Measurements from ENCODE around the gene GRIK3.

GRIK3 gene

DNA sequence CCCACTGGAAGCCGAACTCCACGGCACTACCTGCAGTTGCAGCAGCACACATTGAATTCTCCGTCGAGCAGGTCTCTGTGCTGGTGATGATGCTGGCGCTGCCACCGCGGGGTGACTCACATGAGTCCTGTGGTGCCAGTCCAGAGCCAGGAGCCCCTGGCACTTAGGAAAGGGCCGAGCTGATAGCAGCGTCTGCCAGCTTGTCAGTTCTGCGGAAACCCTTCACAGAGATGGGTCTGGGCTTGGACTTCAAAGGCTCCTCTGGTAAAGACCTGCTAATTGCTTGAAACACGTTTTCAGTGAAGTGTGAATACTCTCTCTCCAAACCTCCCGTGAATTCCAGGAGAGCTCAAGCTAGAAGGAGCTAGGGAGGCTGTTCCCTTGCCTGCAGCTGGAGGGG, 92.2 kb downstream of the GRIK3 start:
- Histone ChIP-seq H3K36me3 (ENCODE audit: insufficient read depth, low read length) (no peaks in the 10 kb centered on the region), H3K9me3 (ENCODE audit: control insufficient read depth, insufficient read depth, low read length) (no peaks in the 10 kb centered on the region), H3K4me1 (ENCODE audit: insufficient read depth, low read length) (0 out of 2 replicates have a peak, but pooled peaks cover 8% of the 10 kb centered on the region), H3K9ac (ENCODE audit: low read depth, low read length) (no peak overlapping the region)

DNA sequence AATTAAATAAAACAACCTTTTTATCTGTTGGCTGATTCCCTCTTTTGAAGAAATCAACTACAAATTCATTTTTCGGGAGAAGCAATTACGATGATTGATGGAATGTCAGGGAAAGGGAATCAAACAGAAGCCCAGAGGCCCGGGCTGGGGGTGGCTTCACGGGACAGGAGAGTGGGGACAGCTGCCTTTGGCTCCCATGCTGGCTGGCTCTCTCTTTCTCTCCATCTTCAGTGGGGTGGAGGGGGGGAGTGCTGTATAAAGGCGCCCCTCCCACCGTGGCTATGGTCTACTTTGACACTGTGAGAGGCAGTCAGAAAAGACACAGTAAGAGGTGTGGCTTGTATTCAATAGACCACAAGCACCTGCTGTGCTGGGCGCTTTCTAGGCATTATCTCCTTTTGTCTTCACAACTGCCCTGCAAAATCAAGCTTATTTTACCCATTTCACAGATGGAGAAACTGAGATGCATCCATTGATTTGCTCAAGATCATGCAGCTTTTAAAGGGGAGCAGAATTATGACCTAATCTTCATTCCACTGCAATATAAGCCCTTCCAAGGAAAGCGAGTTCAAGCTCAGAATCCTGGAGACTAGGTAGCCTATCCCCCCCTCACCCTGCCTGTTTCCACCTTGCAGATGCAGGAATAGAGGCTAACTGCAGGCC, 92.9 kb downstream of the GRIK3 start:
- no peaks in the 10 kb centered on the region for H3K9me3 ChIP-seq (ENCODE audit: control insufficient read depth, insufficient read depth, low read length)
- no peaks in the 10 kb centered on the region for H3K36me3 ChIP-seq (ENCODE audit: insufficient read depth, low read length)
- H3K9ac ChIP-seq (ENCODE audit: low read depth, low read length), result no peak overlapping the region
- H3K4me1 ChIP-seq (ENCODE audit: insufficient read depth, low read length), result 0 out of 2 replicates have a peak, but pooled peaks cover 8% of the 10 kb centered on the region

DNA sequence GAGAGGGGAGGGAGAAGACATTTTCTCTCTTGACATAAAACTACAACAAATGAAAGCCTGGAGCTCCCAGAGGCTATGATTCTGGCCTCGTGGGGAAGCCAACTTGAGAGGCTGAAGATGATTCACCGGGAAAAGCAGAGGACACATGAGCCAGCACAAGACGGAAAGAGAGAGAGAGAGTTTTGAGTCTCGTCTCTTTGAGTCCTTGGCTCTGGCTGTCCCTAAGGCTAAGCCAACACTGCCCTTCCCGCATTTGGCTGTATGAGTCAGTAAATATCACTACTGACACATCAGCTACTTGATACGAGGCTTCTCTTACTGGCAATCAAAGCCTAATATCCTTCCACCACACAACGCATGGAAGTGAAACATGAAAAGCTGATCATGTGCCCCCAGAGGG, 95.5 kb downstream of the GRIK3 start:
- Histone ChIP-seq H3K36me3 (ENCODE audit: insufficient read depth, low read length) (no peaks in the 10 kb centered on the region), H3K4me1 (ENCODE audit: insufficient read depth, low read length) (0 out of 2 replicates have a peak, but pooled peaks cover 8% of the 10 kb centered on the region), H3K9me3 (ENCODE audit: control insufficient read depth, insufficient read depth, low read length) (no peaks in the 10 kb centered on the region), H3K9ac (ENCODE audit: low read depth, low read length) (no peak overlapping the region)

DNA sequence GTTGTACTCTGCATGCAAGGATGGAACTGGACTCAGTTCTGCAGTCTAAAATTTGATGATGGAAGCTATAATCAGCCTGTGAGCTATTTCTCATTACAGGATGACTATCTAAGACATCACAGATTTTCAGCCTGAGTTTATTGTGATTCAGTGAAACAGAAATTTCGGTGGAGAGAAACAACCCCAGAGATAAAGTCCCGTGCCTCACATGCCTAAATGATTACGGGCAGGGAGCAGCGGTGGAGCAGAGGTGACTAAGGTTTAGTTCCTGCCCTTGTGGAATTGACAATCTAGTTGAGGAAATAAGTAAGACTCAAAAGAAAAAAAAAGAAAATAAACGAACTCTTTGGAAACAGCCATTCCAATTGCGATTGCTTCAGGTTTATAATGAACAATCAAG, 96.9 kb downstream of the GRIK3 start:
- Histone ChIP-seq H3K4me1 (ENCODE audit: insufficient read depth, low read length) (0 out of 2 replicates have a peak, but pooled peaks cover 3% of the 10 kb centered on the region), H3K9me3 (ENCODE audit: control insufficient read depth, insufficient read depth, low read length) (no peaks in the 10 kb centered on the region), H3K9ac (ENCODE audit: low read depth, low read length) (no peak overlapping the region), H3K36me3 (ENCODE audit: insufficient read depth, low read length) (no peaks in the 10 kb centered on the region)

DNA sequence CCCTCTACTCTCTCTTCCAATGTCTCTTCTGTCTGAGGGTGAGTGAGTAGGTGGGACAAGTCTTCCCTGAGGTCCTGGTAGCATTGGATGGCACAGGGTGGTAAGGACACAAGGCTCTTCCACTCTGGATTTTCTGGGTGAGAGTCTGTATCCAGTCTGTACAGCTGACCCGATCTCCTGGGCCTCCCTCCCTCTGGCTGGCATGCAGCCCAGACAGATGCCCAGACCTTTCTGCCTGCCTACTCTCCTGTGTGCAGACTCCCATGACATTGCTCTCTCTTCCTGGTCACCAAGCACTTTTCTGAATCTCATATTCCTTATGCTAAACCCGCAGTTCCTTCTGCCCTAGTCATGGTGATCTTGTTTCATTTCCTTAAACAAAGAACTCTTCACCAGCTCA, 100.3 kb downstream of the GRIK3 start:
- H3K36me3 ChIP-seq (ENCODE audit: insufficient read depth, low read length), result no peaks in the 10 kb centered on the region

DNA sequence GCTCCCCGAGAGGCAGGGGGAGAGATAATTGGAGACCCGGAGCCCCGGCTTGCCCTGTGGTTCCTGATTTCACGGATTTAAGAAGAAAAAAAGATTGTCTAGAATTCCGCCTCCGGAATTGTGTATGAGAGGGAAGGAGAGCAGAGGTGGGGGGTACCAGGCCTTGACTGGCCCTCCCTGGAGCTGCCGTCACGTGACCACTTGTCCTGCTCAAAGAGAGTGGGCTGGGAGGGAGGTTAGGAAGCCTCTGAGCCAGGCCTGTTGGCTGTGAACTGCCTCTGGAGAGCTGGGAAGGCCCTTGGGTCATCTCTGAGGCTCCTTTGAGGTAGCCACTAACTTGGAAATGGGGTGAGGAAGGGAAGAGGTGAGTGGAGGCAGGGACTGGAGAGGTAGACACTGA, 106.5 kb downstream of the GRIK3 start:
- 0 out of 2 replicates have a peak, but pooled peaks cover 2% of the 10 kb centered on the region for H3K4me1 ChIP-seq (ENCODE audit: insufficient read depth, low read length)
- H3K9ac ChIP-seq (ENCODE audit: low read depth, low read length), result no peak overlapping the region
- H3K36me3 ChIP-seq (ENCODE audit: insufficient read depth, low read length), result no peaks in the 10 kb centered on the region
- no peaks in the 10 kb centered on the region for H3K9me3 ChIP-seq (ENCODE audit: control insufficient read depth, insufficient read depth, low read length)

More for the DNA sequence above, 100.3 kb downstream of the GRIK3 start:
- Histone ChIP-seq H3K9me3 (ENCODE audit: control insufficient read depth, insufficient read depth, low read length) (no peaks in the 10 kb centered on the region), H3K9ac (ENCODE audit: low read depth, low read length) (no peak overlapping the region), H3K4me1 (ENCODE audit: insufficient read depth, low read length) (no peaks in the 10 kb centered on the region)

DNA sequence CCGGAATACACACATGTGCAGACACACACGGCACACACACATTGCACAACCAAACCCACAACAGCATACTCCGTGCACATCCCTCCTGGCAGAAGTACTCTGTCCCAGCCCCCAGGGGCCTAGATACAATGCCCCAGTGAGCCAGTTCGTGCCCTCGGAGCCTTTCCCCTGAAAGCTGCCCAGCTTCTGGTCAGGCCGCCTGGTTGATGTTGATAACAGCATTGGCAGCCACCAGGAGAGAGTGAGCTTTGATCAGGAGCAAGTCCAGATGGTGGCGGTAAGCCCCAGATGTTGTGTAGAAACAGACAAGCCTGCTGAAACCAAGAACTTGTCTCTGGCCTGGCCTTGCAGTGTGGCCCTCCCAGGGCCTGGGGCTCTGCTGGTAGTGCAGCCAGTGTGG, 109.1 kb downstream of the GRIK3 start:
- H3K9ac ChIP-seq (ENCODE audit: low read depth, low read length), result no peak overlapping the region
- no peaks in the 10 kb centered on the region for H3K9me3 ChIP-seq (ENCODE audit: control insufficient read depth, insufficient read depth, low read length)
- H3K4me1 ChIP-seq (ENCODE audit: insufficient read depth, low read length), result peaks cover 8% of the 10 kb centered on the region; the same call in 1 of the 2 replicates
- H3K36me3 ChIP-seq (ENCODE audit: insufficient read depth, low read length), result no peaks in the 10 kb centered on the region

DNA sequence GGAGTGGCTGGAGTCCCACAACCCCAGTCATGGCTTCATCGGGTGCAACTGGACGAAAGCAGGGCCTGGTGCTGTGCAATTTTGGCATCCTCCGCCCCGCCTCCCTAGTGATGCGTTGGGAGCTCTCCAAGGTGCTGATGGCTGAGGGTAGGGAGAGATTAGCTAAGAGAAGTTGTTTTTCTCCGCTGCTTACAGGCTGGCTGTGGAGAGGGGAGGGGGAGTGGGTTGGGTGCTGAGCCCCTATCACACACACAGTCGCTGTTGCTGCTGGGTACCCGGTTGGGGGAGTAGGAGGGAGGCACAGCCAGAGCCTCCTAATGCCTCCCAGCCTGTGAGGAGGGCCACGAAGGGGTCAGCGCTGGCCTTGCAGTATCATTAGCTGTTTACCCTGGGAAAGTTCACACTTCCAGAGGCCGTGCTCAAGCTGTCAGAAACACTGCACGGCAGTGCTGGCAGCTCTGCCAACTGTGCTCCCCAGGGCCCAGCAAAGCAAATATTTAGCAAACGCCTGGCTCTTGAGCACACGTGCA, 110.0 kb downstream of the GRIK3 start:
- H3K9ac ChIP-seq (ENCODE audit: low read depth, low read length), result no peak overlapping the region
- no peaks in the 10 kb centered on the region for H3K9me3 ChIP-seq (ENCODE audit: control insufficient read depth, insufficient read depth, low read length)
- H3K36me3 ChIP-seq (ENCODE audit: insufficient read depth, low read length), result no peaks in the 10 kb centered on the region
- peaks cover 8% of the 10 kb centered on the region; the same call in 1 of the 2 replicates for H3K4me1 ChIP-seq (ENCODE audit: insufficient read depth, low read length)

DNA sequence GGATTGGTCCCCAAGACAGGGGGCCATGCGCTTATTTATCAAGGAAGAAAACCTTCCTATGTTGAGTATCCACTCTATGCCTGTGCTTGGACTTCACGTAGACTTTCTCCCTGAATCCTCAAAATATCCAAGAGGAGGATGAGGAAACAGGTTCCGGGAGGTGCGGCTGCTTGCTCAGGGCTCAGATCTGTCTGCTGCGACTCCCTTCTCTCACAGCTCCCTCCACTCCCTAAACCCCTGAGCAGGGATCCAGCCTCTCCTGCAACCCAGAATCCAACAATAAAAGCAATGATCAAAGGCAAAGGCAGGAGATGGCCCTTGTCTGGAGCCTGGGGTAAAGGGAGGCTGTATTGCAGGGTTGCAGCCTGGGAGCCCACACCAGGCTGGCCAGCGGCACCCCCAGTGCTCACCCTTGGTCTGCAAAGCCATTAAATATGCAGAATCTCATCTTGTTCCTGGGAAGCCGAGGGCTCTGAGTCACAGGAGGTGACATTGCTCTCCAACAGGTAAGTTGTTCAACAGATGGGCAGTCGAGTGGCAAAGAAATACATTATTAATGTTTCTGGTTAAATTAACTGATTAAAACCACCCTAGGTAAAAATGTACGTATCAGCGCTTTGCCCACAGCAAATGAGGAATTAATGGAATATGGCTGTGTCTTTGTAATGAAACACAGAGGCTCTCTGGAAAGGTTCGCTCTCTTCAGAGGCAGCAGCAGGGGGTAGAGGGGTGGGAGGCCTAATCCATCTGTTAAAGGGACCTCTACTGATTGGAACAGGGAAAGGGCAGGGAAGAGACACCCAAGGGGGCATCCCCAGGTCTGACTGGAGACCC, 111.5 kb downstream of the GRIK3 start:
- Histone ChIP-seq H3K9me3 (ENCODE audit: control insufficient read depth, insufficient read depth, low read length) (no peaks in the 10 kb centered on the region), H3K9ac (ENCODE audit: low read depth, low read length) (no peak overlapping the region), H3K4me1 (ENCODE audit: insufficient read depth, low read length) (peaks cover 8% of the 10 kb centered on the region; the same call in 1 of the 2 replicates), H3K36me3 (ENCODE audit: insufficient read depth, low read length) (no peaks in the 10 kb centered on the region)

DNA sequence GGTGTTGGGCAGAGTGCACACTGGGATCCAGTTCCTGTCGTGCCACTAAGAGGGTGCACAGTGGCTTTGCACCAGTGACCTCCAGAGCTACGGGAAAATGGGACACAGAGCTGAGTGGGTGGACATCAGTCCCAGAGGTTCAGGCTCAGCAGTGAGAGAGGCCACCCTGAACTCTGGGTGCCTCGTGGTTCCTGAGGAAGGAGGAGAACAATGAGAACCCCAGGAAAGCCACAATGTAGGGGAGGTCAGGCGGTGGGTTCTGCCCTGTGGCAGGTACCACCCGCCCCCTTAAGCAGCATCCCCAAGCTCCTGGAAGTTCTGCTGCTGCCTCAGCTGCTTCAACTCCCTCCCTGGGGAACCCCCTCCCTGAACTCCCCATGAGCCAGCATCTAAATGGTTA, 112.2 kb downstream of the GRIK3 start:
- Histone ChIP-seq H3K4me1 (ENCODE audit: insufficient read depth, low read length) (peaks cover 8% of the 10 kb centered on the region; the same call in 1 of the 2 replicates), H3K9me3 (ENCODE audit: control insufficient read depth, insufficient read depth, low read length) (no peaks in the 10 kb centered on the region), H3K36me3 (ENCODE audit: insufficient read depth, low read length) (no peaks in the 10 kb centered on the region), H3K9ac (ENCODE audit: low read depth, low read length) (no peak overlapping the region)

DNA sequence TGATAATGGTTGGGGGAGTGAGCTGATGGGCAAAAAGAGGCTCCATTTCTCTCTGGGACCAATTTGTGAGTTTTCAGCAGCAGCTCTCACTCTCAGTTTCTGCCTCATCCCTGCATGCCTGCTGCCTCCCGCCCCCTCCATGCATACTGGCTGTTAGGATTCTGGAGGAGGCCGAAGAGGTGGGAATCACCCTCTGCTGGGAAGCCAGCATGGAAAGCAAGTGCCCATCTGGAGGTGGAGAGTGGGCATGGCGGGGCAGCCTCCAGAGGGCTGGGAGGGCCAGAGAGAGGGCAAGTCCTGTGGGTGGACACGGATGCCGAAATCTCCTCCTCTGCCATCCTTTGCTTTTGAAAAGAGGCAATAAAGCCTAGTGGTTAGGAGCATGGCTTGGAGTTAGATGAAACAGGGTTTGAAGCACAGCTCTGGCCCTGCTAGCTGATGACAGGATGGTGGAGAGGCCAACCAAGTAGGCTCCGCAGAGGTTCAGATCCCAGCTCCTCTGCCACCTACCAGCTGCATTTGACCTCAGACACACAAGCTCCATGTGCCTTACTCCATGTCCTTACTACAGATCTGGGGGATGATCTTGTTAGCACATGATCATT, 113.4 kb downstream of the GRIK3 start:
- Histone ChIP-seq H3K9me3 (ENCODE audit: control insufficient read depth, insufficient read depth, low read length) (no peaks in the 10 kb centered on the region), H3K36me3 (ENCODE audit: insufficient read depth, low read length) (no peaks in the 10 kb centered on the region), H3K9ac (ENCODE audit: low read depth, low read length) (no peak overlapping the region), H3K4me1 (ENCODE audit: insufficient read depth, low read length) (peaks cover 8% of the 10 kb centered on the region; the same call in 1 of the 2 replicates)

DNA sequence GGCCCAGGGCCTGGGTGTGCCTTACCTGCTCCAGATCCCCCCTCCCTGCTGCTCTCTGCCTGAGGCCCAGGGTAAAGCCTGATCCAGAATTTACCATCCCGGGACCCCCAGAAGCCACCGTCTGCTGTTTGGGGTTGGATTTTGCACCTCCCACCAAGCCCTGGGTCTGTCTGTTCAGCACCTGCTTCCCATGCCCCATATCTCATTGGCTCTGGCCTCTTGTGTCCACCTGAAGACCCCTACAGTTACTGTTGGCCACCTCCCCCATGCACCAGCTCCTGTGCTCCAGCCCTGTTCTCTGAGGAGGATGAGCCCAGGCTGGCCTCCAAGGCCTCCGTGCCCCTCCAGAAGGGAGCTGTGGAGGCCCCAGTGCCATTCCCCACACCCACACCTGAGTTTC, 113.9 kb downstream of the GRIK3 start:
- Histone ChIP-seq H3K9me3 (ENCODE audit: control insufficient read depth, insufficient read depth, low read length) (no peaks in the 10 kb centered on the region), H3K9ac (ENCODE audit: low read depth, low read length) (no peak overlapping the region), H3K4me1 (ENCODE audit: insufficient read depth, low read length) (peaks cover 8% of the 10 kb centered on the region; the same call in 1 of the 2 replicates), H3K36me3 (ENCODE audit: insufficient read depth, low read length) (no peaks in the 10 kb centered on the region; the same call in 1 of the 2 replicates)

DNA sequence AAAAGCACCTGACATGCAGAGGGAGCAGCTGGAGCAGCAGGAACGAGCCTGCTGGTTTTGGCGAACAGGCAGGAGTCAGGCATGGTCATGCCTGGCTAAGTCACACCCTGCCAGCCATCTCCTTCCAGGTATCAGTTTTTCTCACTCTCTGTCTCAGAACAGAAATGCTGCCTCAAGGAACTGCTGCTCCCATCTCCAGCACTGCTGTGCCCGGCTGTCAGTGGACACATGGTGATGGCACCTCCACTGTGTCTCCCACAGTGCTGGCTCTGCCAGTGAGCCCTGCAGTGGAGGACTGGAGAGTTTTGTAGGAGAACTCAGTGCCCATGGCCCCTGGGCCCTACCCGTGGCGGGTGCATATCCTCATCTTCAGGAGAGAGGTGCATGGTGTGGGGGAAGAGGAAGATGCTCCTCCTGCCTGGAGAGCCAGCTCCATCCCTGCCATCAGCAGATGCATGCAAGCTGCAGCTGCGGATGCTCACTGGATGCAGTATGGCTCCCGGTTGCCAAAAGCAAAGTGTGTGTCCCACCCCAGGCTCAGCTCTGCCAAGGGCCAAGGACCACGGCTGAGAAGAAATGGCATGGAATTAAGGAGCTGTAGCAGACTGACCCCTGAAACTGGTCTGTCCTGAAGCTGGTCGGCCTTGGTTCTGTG, 114.7 kb downstream of the GRIK3 start:
- H3K9me3 ChIP-seq (ENCODE audit: control insufficient read depth, insufficient read depth, low read length), result no peaks in the 10 kb centered on the region
- H3K9ac ChIP-seq (ENCODE audit: low read depth, low read length), result no peak overlapping the region
- peaks cover 8% of the 10 kb centered on the region; the same call in 1 of the 2 replicates for H3K4me1 ChIP-seq (ENCODE audit: insufficient read depth, low read length)
- no peaks in the 10 kb centered on the region; the same call in 1 of the 2 replicates for H3K36me3 ChIP-seq (ENCODE audit: insufficient read depth, low read length)

DNA sequence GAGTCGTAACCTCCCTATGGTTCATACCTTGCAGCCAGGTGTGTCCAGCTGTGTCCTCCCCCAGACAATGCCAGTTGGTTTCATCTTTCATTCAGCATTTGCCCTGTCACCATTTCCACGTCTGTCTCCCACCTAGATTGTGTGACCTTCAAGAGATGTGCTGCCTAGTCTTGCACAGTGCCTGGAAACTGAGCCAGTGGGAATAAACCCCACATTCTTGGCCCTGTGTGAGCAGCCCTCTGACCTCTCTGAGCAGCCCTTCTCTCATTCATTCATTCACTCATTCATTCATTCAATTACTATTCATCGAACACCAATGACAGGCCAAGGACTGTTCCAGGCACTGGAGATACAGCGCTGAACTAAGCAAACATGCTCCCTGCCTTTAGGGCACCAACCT, 115.7 kb downstream of the GRIK3 start:
- Histone ChIP-seq H3K4me1 (ENCODE audit: insufficient read depth, low read length) (peaks cover 8% of the 10 kb centered on the region; the same call in 1 of the 2 replicates), H3K9me3 (ENCODE audit: control insufficient read depth, insufficient read depth, low read length) (no peaks in the 10 kb centered on the region), H3K9ac (ENCODE audit: low read depth, low read length) (no peak overlapping the region), H3K36me3 (ENCODE audit: insufficient read depth, low read length) (no peaks in the 10 kb centered on the region; the same call in 1 of the 2 replicates)
